NCI-H524 treated with DMSO at 0.1 percent for 48 hours (cell line): Measurements from ENCODE around the gene COL27A1.

ENCODE experiments used
- DNase-seq: peaks from one replicate; lab custom pipeline; 2025; lab: John Stamatoyannopoulos, UW

COL27A1 gene

GRCh38 chr9:114342755-114343440, 187.6 kb downstream of the COL27A1 start:
- no peak for DNase-seq

- no peak for DNase-seq
Measured at GRCh38 chr9:114343471-114344187, 188.3 kb downstream of the COL27A1 start.

GRCh38 chr9:114344188-114344566, 188.8 kb downstream of the COL27A1 start:
- DNase-seq, result no peak

DNA sequence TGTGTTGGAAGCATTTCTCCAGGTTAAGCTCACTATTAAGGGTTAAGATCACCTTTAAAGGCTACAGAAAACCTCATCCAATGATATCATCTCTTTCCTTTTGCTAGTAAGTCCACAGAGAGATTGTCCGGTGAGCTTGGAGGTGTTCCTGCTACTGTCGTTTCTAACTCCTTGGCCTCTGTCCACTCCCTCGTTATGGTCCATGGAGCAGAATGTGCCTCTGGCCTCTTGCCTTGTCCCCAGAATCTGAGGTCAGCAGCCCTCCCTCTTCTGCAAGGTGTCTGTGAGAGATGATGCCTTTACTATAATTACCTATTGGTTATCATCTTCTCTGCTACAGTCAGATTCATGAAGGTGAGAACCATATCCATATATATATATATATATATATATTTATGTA, 189.4 kb downstream of the COL27A1 start:
- no peak for DNase-seq

- no peak for DNase-seq
Measured at GRCh38 chr9:114345493-114346065, 190.2 kb downstream of the COL27A1 start.

GRCh38 chr9:114346146-114346545, 190.8 kb downstream of the COL27A1 start:
- no peak for DNase-seq

- DNase-seq, result peak; percentile 57
Measured at GRCh38 chr9:114347675-114348074, 192.3 kb downstream of the COL27A1 start.

- no peak for DNase-seq
Measured at GRCh38 chr9:114348261-114348905, 193.0 kb downstream of the COL27A1 start.

DNA sequence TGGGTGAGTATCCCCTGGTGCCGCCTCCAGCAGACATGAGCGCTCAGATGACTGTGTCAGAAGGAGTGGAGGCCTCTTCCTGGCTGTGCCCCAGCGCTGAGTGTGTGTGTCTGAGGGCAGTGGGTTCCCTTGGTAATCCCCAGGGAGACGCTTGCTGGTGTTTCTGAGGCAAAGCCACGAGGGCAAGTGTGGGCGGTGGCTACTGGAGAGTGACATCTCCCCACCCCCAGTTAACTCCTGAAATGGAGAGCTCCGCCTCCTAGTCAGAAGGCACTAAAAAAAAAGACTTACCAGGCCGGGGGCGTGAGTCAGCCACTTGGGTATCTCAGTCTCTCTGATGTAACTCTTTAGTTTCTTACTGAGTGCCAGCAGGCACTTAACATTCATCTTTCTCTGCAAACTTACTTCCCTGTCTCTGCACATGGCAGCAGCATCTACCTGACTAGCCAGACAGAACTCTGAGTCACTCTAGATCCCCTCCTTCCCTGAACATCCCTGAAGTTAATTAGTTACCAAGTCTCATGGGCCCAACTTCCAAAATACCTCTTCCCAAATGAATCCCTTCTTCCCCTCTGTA, 193.7 kb downstream of the COL27A1 start:
- no peak for DNase-seq

GRCh38 chr9:114349713-114350480, 194.6 kb downstream of the COL27A1 start:
- DNase-seq, result no peak

GRCh38 chr9:114350636-114351401, 195.5 kb downstream of the COL27A1 start:
- DNase-seq, result no peak

DNA sequence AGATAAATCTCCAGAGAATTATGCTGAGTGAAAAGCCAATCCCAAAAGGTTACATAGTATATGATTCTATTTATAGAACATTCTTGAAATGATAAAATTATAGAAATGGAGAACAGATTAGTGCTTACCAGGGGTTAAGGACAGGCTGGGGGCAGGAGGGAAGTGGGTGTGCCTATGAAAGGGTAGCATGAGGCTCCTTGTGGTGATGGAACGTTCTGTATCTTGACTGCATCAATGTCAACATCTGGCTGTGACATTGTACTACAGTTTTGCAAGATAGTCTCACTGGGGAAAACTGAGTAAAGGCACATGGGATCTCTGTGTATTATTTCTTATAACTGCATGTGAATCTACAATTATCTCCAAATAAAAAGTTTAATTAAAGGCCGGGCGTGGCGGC, 196.6 kb downstream of the COL27A1 start:
- DNase-seq, result no peak

DNA sequence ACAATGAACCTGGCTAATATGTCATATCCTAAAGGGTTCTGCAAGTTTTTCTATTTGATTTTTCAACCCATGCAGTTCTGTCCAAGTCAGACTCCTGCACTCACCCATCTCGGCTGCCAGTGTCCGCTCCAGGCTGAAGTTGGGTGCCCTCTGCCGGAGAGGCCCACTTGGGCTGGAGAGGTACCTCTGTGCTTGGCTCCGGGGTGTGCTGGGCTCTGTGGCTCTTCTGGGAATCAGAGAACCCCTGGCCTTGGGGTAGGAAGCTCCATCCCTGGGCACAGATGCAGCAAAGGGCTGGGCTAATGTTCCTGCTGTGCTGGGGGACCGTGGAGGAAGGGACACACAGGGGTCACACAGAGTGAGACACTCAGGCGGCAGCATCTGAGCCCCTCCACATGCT, 200.5 kb downstream of the COL27A1 start:
- no peak for DNase-seq

DNA sequence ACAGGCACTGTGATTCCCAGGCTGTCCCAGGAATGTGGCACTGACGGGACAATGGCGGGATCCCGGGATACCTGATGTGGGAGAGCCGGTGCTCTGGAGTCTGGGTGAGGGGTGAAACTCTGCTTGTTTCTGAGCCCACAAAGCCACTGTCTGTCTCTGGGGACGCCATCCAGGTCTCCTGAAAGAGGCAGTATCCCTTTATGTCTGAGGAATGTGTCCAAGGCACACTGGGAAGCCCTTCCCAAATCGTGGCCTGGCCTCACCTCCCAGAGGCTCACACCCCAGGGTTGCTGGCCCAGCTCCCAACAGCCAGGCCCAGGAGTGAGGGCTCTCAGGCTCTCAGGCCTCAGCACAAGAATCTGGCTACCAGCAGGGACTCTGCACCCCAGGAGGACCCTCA, 201.5 kb downstream of the COL27A1 start:
- DNase-seq, result no peak

- no peak for DNase-seq
Measured at GRCh38 chr9:114357360-114357759, 202.0 kb downstream of the COL27A1 start.

GRCh38 chr9:114357911-114358328, 202.6 kb downstream of the COL27A1 start:
- no peak for DNase-seq

DNA sequence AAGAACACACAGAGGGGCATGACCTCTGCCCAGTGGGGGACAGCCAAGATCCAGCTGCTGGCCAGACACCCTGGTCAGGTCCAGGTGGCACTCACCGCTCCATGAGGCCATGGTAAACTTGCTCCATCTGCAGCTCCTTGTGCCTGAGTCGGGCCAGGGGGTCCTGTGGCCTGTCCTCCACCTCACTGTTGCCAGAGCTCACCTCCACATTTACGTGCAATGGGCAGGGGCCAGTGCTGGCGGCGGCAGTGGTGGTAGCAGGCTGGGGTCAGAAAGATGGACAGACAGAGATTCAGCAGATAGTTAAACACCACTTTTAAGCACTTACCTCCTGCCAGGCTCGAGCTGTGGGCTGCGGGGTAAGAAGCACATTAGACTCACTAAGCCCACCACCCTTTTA, 204.5 kb downstream of the COL27A1 start:
- DNase-seq, result no peak

DNA sequence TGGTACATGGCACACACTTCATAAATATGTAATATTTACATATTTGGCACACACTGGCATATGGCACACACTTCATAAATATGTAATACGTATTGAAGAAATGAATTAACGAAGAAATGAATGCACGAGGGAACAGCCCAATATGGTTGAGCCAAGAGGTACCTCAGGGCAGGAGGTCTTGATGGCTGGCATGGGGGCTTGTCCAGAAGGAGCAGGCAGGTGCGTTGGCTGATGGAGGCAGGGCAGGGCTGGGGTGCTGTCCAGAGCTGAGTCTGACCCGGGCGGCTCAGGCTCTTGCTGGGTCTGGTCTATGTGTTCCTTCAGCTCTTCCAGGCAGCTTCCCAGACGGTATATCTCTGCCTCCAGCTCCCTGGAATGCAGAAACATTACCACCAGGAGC, 206.2 kb downstream of the COL27A1 start:
- DNase-seq, result no peak
